ENCODE results near the gene SDK1. TPM values are rescaled to one million over a fixed set of nuclear protein-coding genes. Genes with fewer than 3 reads are reported as not detected.

Gene SDK1
- total RNA-seq, 2 experiments from 2014 or later = 0.19 to 0.36 TPM

DNA sequence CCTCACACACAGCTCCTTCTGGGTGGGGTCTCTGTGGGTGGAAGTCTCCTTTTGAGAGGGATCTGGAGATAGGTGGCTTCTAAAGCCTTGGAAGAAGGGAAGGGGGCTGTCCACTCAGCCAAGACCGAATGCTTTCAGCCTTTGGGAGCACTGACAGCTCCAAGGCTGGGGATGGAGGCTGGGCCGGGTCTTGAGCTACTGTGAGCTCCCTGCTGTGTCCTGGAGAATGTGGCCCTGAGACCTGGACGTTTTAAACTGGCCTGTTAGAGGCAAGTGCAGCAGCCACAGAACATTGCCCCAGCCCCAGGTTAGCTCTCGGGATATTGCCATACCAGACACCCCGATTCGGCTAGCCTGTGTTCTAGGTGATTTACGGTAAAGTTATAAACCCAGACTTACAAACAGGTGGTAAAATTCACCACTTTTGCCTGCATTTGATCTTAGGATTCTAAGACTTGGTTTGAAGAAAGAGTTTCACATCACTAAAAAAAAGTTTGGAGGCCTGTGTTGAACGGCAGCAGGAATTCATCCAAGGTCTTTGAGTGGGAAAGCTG, 832.5 kb downstream of the SDK1 start:
- intact Hi-C loops (cut with micrococcal nuclease; ENCODE audit: unreplicated experiment) = no loop called here
- no peak for TF ChIP-seq EZH2phosphoT487 (IDR thresholded peaks at IDR 0.05; ENCODE audit: borderline replicate concordance, low read depth, low read length)
- no peak overlapping the region for H3K4me2 ChIP-seq (ENCODE audit: low read length)
- H4K20me1 ChIP-seq (ENCODE audit: insufficient read depth, low read length) = no peaks in the 10 kb centered on the region
- no TSS peak for BruUV-seq (replicated peaks)
- no peak for DNase-seq (ENCODE audit: low spot score)
- CTCF ChIA-PET (ENCODE audit: unreplicated experiment) = no interaction called here
- no peak overlapping the region for H3K4me3 ChIP-seq (ENCODE audit: low read depth, low read length, poor library complexity, severe bottlenecking)
- no peaks in the 10 kb centered on the region for H3K4me1 ChIP-seq (ENCODE audit: insufficient read depth, low read length, poor library complexity, severe bottlenecking)
- no peaks in the 10 kb centered on the region for H3K36me3 ChIP-seq (ENCODE audit: insufficient read depth, low read length)
- H3K79me2 ChIP-seq (ENCODE audit: insufficient read depth, low read depth, low read length) = no peaks in the 10 kb centered on the region
- H2AFZ ChIP-seq (ENCODE audit: low read length) = no peak overlapping the region
- POLR2A ChIA-PET = interaction anchor here (1.0 kb wide), 1 partner anchor 38 kb away, joined by 3 read pairs; no protein-coding TSS in a partner anchor
- H3K9me2 ChIP-seq (ENCODE audit: insufficient read depth, low read length) = no peaks in the 10 kb centered on the region
- H3K9me3 ChIP-seq (ENCODE audit: low read length) = no peaks in the 10 kb centered on the region
- no peak overlapping the region for H3K27ac ChIP-seq (ENCODE audit: low read depth, low read length, poor library complexity, severe bottlenecking)

DNA sequence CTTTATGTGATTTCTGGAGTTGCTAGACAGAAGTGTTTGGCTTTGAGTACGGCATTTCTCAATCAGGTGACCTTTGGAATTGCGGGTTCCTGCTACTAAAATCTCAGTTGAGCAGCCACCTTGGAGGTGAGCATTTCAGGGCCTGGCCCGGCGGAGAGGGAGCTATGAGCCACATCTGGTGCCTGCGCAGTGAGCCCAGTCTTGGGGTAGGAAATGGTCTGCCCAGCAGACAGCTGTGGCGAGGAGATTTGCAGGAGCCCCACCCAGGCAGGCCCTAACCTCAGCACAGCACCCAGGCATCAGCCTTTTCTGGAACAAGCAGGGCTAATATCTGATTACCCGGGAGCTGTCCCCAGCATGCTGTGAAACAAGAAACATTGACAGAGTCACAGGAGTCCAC, 833.2 kb downstream of the SDK1 start:
- H3K9me3 ChIP-seq (ENCODE audit: low read length) = no peaks in the 10 kb centered on the region
- no peak overlapping the region for H3K27ac ChIP-seq (ENCODE audit: low read depth, low read length, poor library complexity, severe bottlenecking)
- no peak for TF ChIP-seq EZH2phosphoT487 (IDR thresholded peaks at IDR 0.05; ENCODE audit: borderline replicate concordance, low read depth, low read length)
- TF ChIP-seq, protein P1, sequence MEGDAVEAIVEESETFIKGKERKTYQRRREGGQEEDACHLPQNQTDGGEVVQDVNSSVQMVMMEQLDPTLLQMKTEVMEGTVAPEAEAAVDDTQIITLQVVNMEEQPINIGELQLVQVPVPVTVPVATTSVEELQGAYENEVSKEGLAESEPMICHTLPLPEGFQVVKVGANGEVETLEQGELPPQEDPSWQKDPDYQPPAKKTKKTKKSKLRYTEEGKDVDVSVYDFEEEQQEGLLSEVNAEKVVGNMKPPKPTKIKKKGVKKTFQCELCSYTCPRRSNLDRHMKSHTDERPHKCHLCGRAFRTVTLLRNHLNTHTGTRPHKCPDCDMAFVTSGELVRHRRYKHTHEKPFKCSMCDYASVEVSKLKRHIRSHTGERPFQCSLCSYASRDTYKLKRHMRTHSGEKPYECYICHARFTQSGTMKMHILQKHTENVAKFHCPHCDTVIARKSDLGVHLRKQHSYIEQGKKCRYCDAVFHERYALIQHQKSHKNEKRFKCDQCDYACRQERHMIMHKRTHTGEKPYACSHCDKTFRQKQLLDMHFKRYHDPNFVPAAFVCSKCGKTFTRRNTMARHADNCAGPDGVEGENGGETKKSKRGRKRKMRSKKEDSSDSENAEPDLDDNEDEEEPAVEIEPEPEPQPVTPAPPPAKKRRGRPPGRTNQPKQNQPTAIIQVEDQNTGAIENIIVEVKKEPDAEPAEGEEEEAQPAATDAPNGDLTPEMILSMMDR (conservative IDR thresholded peaks at IDR 0.05; ENCODE audit: low read length) = no peak
- H3K36me3 ChIP-seq (ENCODE audit: insufficient read depth, low read length) = no peaks in the 10 kb centered on the region
- H3K9me2 ChIP-seq (ENCODE audit: insufficient read depth, low read length) = no peaks in the 10 kb centered on the region
- BruUV-seq (replicated peaks) = no TSS peak
- intact Hi-C loops (cut with micrococcal nuclease; ENCODE audit: unreplicated experiment) = no loop called here
- H3K4me3 ChIP-seq (ENCODE audit: low read depth, low read length, poor library complexity, severe bottlenecking) = no peak overlapping the region
- ChIA-PET POLR2A (interaction anchor here (1.0 kb wide), 1 partner anchor 37 kb away, joined by 3 read pairs; no protein-coding TSS in a partner anchor), CTCF (ENCODE audit: unreplicated experiment) (no interaction called here)
- H3K79me2 ChIP-seq (ENCODE audit: insufficient read depth, low read depth, low read length) = no peaks in the 10 kb centered on the region
- no peak overlapping the region for H2AFZ ChIP-seq (ENCODE audit: low read length)
- H3K4me1 ChIP-seq (ENCODE audit: insufficient read depth, low read length, poor library complexity, severe bottlenecking) = no peaks in the 10 kb centered on the region
- DNase-seq (ENCODE audit: low spot score) = no peak
- no peaks in the 10 kb centered on the region for H4K20me1 ChIP-seq (ENCODE audit: insufficient read depth, low read length)
- no peak overlapping the region for H3K4me2 ChIP-seq (ENCODE audit: low read length)

DNA sequence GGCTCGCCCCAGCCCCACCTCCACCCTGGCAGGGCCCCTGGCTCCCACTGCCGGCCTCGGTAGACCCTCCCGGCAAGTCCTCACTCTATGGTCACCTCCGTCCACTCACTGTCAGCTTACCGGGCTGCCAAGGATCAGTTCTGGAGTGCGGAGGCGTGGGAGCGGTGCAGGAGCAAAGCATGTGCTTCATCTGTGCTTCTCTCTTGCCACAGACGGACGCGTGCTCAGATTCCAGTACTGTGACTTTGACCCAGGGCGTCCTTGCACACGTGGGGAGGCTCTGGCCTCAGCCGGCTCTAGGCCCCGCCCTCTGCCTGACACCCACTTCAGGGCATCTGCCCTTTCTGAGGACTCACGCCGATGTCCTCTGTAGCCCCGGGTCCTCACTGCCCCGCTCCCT, 833.6 kb downstream of the SDK1 start:
- H4K20me1 ChIP-seq (ENCODE audit: insufficient read depth, low read length) = no peaks in the 10 kb centered on the region
- no peak for DNase-seq (ENCODE audit: low spot score)

More for the DNA sequence above, 833.6 kb downstream of the SDK1 start:
- intact Hi-C loops (cut with micrococcal nuclease; ENCODE audit: unreplicated experiment) = no loop called here
- TF ChIP-seq, protein P1 (conservative IDR thresholded peaks at IDR 0.05; ENCODE audit: low read length) = no peak
- no peak for TF ChIP-seq EZH2phosphoT487 (IDR thresholded peaks at IDR 0.05; ENCODE audit: borderline replicate concordance, low read depth, low read length)
- H3K79me2 ChIP-seq (ENCODE audit: insufficient read depth, low read depth, low read length) = no peaks in the 10 kb centered on the region
- no peak overlapping the region for H3K27ac ChIP-seq (ENCODE audit: low read depth, low read length, poor library complexity, severe bottlenecking)
- no peaks in the 10 kb centered on the region for H3K4me1 ChIP-seq (ENCODE audit: insufficient read depth, low read length, poor library complexity, severe bottlenecking)
- CTCF ChIA-PET (ENCODE audit: unreplicated experiment) = no interaction called here
- no peak overlapping the region for H3K4me2 ChIP-seq (ENCODE audit: low read length)
- no TSS peak for BruUV-seq (replicated peaks)
- H3K9me2 ChIP-seq (ENCODE audit: insufficient read depth, low read length) = no peaks in the 10 kb centered on the region
- H2AFZ ChIP-seq (ENCODE audit: low read length) = no peak overlapping the region
- no peaks in the 10 kb centered on the region for H3K36me3 ChIP-seq (ENCODE audit: insufficient read depth, low read length)
- no peak overlapping the region for H3K4me3 ChIP-seq (ENCODE audit: low read depth, low read length, poor library complexity, severe bottlenecking)
- no peaks in the 10 kb centered on the region for H3K9me3 ChIP-seq (ENCODE audit: low read length)
- POLR2A ChIA-PET = no interaction called here

Measured in OCI-LY7 (cell line).